Measurements from ENCODE around the gene CNIH1.
"Not testable (repeated sequence)": the region's sequence is repeated elsewhere in the genome, so short reads cannot be mapped to it uniquely, and the experiment has no call there.

Gene CNIH1

DNA sequence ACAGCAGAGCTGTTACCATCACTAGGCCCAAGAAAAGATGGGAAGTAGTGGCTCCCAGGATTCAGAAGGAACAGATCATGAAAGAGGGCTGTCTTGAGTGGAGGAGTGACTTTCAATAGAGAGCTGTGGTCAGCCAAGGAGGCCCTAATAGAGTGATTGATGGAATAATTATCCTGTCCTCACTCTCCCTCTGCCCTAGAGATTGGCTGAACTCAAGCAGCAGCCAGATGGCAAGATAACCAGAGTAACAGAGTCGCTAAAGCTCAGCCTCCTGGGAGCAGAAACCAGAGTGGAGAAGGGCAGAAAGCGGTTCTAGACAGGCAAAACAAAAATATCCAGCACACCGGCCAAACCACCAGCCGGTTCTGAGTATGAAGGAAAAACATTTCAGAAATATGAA, 24.5 kb upstream of the CNIH1 start:
- H3K79me2 ChIP-seq (ENCODE audit: insufficient read depth, low read depth): no peaks in the 10 kb centered on the region
- no peaks in the 10 kb centered on the region for H3K27me3 ChIP-seq (ENCODE audit: insufficient read depth, low read depth)
- no peak overlapping the region for H3K9ac ChIP-seq
- H3K4me1 ChIP-seq (ENCODE audit: low read depth, poor library complexity, severe bottlenecking): no peaks in the 10 kb centered on the region
- H3K4me2 ChIP-seq: no peak overlapping the region
- H3K36me3 ChIP-seq (ENCODE audit: insufficient read depth): no peaks in the 10 kb centered on the region
- no peaks in the 10 kb centered on the region for H4K20me1 ChIP-seq (ENCODE audit: insufficient read depth)
- TF ChIP-seq, protein P1, sequence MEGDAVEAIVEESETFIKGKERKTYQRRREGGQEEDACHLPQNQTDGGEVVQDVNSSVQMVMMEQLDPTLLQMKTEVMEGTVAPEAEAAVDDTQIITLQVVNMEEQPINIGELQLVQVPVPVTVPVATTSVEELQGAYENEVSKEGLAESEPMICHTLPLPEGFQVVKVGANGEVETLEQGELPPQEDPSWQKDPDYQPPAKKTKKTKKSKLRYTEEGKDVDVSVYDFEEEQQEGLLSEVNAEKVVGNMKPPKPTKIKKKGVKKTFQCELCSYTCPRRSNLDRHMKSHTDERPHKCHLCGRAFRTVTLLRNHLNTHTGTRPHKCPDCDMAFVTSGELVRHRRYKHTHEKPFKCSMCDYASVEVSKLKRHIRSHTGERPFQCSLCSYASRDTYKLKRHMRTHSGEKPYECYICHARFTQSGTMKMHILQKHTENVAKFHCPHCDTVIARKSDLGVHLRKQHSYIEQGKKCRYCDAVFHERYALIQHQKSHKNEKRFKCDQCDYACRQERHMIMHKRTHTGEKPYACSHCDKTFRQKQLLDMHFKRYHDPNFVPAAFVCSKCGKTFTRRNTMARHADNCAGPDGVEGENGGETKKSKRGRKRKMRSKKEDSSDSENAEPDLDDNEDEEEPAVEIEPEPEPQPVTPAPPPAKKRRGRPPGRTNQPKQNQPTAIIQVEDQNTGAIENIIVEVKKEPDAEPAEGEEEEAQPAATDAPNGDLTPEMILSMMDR (conservative IDR thresholded peaks at IDR 0.05; ENCODE audit: low read depth, low read length): no peak
- no peak overlapping the region for H3K4me3 ChIP-seq (IDR thresholded peaks at IDR 0.05; ENCODE audit: insufficient read depth, low read depth, low read length)
- no peak overlapping the region for H2AFZ ChIP-seq (ENCODE audit: low read depth)
- H3K27ac ChIP-seq: no peak overlapping the region

GRCh38 chr14:54462048-54462447, 20.9 kb upstream of the CNIH1 start:
- no peak overlapping the region for H3K4me2 ChIP-seq
- H3K9ac ChIP-seq: no peak overlapping the region
- H3K36me3 ChIP-seq (ENCODE audit: insufficient read depth): no peaks in the 10 kb centered on the region
- no peak overlapping the region for H3K4me3 ChIP-seq (IDR thresholded peaks at IDR 0.05; ENCODE audit: insufficient read depth, low read depth, low read length)
- H3K27me3 ChIP-seq (ENCODE audit: insufficient read depth, low read depth): no peaks in the 10 kb centered on the region
- no peak overlapping the region for H2AFZ ChIP-seq (ENCODE audit: low read depth)
- H4K20me1 ChIP-seq (ENCODE audit: insufficient read depth): no peaks in the 10 kb centered on the region
- no peaks in the 10 kb centered on the region for H3K4me1 ChIP-seq (ENCODE audit: low read depth, poor library complexity, severe bottlenecking)
- no peak overlapping the region for H3K27ac ChIP-seq
- TF ChIP-seq, protein P1 (conservative IDR thresholded peaks at IDR 0.05; ENCODE audit: low read depth, low read length): no peak
- H3K79me2 ChIP-seq (ENCODE audit: insufficient read depth, low read depth): no peaks in the 10 kb centered on the region

DNA sequence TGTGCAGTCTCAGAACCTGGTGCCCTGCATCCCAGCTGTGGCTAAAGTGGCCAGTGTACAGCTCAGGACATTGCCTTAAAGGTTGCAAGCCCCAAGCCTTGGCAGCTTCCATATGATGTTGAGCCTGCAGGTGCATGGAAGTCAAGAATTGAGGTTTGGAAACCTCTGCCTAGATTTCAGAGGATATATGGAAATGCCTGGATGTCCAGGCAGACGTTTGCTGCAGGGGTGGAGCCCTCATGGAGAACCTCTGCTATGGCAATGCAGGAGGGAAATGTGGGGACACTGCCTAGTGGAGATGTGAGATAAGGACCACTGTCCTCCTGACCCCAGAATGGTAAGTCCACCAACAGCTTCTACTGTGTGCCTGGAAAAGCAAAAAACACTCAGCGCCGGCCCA, 17.9 kb upstream of the CNIH1 start:
- Histone ChIP-seq H3K4me1 (ENCODE audit: low read depth, poor library complexity, severe bottlenecking) (no peaks in the 10 kb centered on the region), H2AFZ (ENCODE audit: low read depth) (no peak overlapping the region), H3K36me3 (ENCODE audit: insufficient read depth) (no peaks in the 10 kb centered on the region), H3K27me3 (ENCODE audit: insufficient read depth, low read depth) (no peaks in the 10 kb centered on the region), H3K4me2 (no peak overlapping the region), H3K27ac (no peak overlapping the region), H3K9ac (no peak overlapping the region), H3K79me2 (ENCODE audit: insufficient read depth, low read depth) (no peaks in the 10 kb centered on the region), H3K4me3 (IDR thresholded peaks at IDR 0.05; ENCODE audit: insufficient read depth, low read depth, low read length) (no peak overlapping the region), H4K20me1 (ENCODE audit: insufficient read depth) (no peaks in the 10 kb centered on the region)
- TF ChIP-seq, protein P1 (conservative IDR thresholded peaks at IDR 0.05; ENCODE audit: low read depth, low read length): no peak

DNA sequence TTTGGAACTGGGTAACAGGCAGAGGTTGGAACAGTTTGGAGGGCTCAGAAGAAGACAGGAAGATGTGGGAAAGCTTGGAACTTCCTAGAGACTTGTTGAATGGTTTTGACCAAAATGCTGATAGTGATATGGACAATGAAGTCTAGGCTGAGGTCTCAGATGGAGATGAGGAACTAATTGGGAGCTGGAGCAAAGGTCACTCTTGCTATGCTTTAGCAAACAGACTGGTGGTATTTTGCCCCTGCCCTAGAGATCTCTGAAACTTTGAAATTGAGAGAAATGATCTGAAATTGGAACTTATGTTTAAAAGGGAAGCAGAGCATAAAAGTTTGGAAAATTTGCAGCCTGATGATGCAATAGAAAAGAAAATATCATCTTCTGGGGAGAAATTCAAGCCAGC, 17.4 kb upstream of the CNIH1 start:
- not testable (repeated sequence) for H3K36me3 ChIP-seq (ENCODE audit: insufficient read depth); H3K4me2 ChIP-seq; H2AFZ ChIP-seq (ENCODE audit: low read depth); H3K4me1 ChIP-seq (ENCODE audit: low read depth, poor library complexity, severe bottlenecking); H3K9ac ChIP-seq; H3K4me3 ChIP-seq (IDR thresholded peaks at IDR 0.05; ENCODE audit: insufficient read depth, low read depth, low read length); H3K27me3 ChIP-seq (ENCODE audit: insufficient read depth, low read depth); H3K79me2 ChIP-seq (ENCODE audit: insufficient read depth, low read depth); H4K20me1 ChIP-seq (ENCODE audit: insufficient read depth); H3K27ac ChIP-seq

DNA sequence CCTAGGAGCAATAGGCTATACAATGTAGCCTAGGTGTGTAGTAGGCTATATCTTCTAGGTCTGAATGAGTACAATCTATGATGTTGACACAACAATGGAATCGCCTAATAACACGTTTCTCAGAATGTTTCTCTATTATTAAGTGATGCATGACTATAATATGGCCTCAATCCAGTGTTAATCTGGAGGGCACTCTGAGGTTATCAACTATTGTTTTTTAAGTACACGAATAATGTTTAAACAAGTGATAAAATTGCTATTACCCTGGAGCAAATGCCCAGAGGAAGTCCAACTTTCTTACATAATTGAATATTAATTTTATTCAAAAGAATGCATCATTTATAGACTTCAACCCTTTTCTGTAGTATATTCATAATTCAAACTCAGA, 16.4 kb upstream of the CNIH1 start:
- TF ChIP-seq, protein P1 (conservative IDR thresholded peaks at IDR 0.05; ENCODE audit: low read depth, low read length): no peak

GRCh38 chr14:54456820-54457608, 15.8 kb upstream of the CNIH1 start:
- not testable (repeated sequence) for H3K79me2 ChIP-seq (ENCODE audit: insufficient read depth, low read depth); H3K36me3 ChIP-seq (ENCODE audit: insufficient read depth)

More for the DNA sequence above, 16.4 kb upstream of the CNIH1 start:
- no peak overlapping the region for H3K27ac ChIP-seq
- no peaks in the 10 kb centered on the region for H3K27me3 ChIP-seq (ENCODE audit: insufficient read depth, low read depth)
- no peak overlapping the region for H2AFZ ChIP-seq (ENCODE audit: low read depth)
- no peak overlapping the region for H3K4me2 ChIP-seq
- H3K4me3 ChIP-seq (IDR thresholded peaks at IDR 0.05; ENCODE audit: insufficient read depth, low read depth, low read length): no peak overlapping the region
- H3K9ac ChIP-seq: no peak overlapping the region
- H3K36me3 ChIP-seq (ENCODE audit: insufficient read depth): no peaks in the 10 kb centered on the region
- no peaks in the 10 kb centered on the region for H3K4me1 ChIP-seq (ENCODE audit: low read depth, poor library complexity, severe bottlenecking)
- H4K20me1 ChIP-seq (ENCODE audit: insufficient read depth): no peaks in the 10 kb centered on the region
- H3K79me2 ChIP-seq (ENCODE audit: insufficient read depth, low read depth): no peaks in the 10 kb centered on the region

More at GRCh38 chr14:54456820-54457608, 15.8 kb upstream of the CNIH1 start:
- not testable (repeated sequence) for H2AFZ ChIP-seq (ENCODE audit: low read depth); H3K9ac ChIP-seq; H3K4me2 ChIP-seq; H3K4me3 ChIP-seq (IDR thresholded peaks at IDR 0.05; ENCODE audit: insufficient read depth, low read depth, low read length); H4K20me1 ChIP-seq (ENCODE audit: insufficient read depth); H3K4me1 ChIP-seq (ENCODE audit: low read depth, poor library complexity, severe bottlenecking); H3K27me3 ChIP-seq (ENCODE audit: insufficient read depth, low read depth); H3K27ac ChIP-seq

Measured in KMS-11 (cell line).